ENCODE results near the gene TRIM25.
"Not testable (repeated sequence)": the region's sequence is repeated elsewhere in the genome, so short reads cannot be mapped to it uniquely, and the experiment has no call there.

The TRIM25 gene, protein sequence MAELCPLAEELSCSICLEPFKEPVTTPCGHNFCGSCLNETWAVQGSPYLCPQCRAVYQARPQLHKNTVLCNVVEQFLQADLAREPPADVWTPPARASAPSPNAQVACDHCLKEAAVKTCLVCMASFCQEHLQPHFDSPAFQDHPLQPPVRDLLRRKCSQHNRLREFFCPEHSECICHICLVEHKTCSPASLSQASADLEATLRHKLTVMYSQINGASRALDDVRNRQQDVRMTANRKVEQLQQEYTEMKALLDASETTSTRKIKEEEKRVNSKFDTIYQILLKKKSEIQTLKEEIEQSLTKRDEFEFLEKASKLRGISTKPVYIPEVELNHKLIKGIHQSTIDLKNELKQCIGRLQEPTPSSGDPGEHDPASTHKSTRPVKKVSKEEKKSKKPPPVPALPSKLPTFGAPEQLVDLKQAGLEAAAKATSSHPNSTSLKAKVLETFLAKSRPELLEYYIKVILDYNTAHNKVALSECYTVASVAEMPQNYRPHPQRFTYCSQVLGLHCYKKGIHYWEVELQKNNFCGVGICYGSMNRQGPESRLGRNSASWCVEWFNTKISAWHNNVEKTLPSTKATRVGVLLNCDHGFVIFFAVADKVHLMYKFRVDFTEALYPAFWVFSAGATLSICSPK

DNA sequence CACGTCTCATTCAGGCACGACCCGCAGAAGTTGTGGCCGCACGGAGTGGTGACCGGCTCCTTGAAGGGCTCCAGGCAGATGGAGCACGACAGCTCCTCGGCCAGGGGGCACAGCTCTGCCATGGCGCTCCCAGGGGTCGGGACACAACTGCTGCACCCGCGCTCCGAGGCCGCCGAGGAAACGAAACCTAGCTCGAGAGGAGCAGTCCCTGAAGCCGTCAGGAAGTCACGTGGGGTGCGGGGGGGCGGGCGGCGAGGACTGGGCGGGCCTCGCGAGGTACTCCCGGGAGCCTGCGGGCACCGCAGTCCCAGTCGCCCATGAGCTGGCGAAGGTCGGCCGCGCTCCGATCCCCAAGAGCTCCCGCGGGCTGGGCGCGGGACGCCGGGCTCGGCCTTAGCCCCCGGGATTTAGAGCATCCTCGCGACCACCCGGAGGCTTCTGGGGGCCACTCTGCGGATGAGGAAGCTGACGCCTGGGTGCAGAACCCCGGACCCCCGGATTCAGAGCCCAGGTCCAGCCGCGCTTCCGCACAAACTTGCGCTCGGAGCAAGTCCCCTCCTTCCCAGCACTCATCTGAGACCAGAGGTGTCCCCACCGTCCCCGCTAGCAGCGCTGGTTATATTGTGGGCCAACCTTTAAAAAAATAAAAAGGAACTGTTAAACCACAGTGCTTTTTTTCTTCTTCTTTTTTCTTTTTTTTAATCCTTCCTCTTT, at the start of gene TRIM25:
TSS of gene TRIM25 (minus strand) at position 183 of the 714 bp plus-strand sequence. CDS start at position 122, 61 bp downstream.
- no peak for FAIRE-seq

DNA sequence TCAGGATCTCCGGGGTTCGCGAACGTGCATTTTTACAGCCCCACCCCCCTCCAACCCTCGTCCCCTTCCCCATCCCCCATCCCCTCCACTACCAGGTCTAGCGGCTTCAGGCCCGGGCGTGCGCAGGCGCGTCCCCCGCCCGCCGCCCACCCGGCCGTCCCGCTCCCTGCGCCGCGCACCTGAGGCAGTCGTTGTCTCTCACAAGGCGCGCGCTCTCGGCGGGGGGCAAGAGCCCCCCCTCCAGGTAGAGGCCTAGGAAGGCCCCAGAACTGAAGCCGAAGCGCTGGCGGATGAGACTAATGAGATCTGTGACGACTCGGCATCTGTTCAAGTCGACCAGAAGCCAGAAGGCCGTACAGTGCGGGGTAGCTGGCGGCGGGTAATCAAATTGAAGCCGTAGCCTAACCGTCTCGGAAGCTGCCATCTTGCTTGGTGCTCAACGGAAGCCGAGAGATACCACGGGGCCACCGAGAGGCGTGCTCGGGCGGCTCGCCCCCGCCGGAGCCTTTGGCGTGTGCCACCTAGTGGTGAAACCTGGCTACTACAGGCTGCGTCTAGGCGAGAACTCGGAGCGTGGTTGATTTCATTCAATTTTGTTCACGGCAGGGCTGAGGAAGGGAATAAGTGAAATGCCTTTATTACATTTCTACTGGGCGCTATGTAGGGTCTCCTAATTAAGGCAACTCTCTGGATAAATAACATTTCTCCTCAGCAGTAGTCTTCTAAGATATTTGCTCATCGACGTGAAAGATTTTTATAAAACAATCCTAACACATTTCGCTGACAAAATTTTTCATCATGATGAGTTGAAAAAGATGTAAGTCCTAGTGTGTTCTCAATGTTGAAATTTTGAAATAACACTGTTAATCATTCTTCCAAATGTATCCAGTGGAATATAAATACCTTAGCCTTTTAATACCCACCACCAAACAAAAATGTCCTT, 47.0 kb upstream of the TRIM25 start, which contains the start of gene COIL:
TSS of gene COIL (minus strand) at position 455 of the 943 bp plus-strand sequence. CDS start at position 424, 31 bp downstream.
- no peak for FAIRE-seq

DNA sequence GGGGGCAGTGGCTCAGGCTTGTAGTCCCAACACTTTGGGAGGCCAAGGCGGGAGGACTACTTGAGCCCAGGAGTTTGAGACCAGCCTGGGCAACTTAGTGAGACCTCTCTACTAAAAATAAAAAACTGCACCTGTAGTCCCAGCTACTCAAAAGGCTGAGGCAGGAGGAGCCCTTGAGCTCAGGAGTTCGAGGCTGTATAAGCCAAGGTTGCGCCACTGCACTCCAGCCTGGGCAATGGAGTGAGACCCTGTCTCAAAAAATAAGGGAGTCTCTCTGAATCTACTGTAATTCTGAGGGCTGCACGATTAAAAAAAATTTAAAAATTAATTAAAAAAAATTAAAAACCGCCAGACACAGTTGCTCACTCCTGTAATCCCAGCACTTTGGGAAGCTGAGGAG, 43.1 kb upstream of the TRIM25 start:
- no peak for FAIRE-seq

DNA sequence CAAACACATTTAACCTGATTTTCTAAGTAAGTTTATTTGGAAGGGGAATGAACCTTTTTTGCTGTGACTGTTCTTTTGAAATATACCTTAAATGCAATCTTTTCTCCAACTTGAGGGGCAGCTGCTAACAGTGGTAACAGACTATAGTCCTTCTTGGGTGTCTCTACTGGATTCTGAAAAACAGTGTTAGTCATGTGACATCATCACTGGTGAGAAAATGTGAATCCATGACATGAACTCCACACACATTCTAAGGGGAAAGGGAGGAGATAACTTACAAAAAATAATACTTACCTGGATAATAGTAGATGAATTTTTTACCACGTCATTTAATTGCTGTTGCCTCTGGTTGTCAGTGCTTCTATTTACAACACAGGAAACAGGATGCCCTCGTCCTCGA, 35.7 kb upstream of the TRIM25 start:
- FAIRE-seq: no peak

GRCh38 chr17:56948491-56948890, 34.6 kb upstream of the TRIM25 start:
- no peak for FAIRE-seq

- no peak for FAIRE-seq
Measured at GRCh38 chr17:56947741-56948140, 33.9 kb upstream of the TRIM25 start.

GRCh38 chr17:56945938-56946505, 32.2 kb upstream of the TRIM25 start:
- FAIRE-seq: no peak

DNA sequence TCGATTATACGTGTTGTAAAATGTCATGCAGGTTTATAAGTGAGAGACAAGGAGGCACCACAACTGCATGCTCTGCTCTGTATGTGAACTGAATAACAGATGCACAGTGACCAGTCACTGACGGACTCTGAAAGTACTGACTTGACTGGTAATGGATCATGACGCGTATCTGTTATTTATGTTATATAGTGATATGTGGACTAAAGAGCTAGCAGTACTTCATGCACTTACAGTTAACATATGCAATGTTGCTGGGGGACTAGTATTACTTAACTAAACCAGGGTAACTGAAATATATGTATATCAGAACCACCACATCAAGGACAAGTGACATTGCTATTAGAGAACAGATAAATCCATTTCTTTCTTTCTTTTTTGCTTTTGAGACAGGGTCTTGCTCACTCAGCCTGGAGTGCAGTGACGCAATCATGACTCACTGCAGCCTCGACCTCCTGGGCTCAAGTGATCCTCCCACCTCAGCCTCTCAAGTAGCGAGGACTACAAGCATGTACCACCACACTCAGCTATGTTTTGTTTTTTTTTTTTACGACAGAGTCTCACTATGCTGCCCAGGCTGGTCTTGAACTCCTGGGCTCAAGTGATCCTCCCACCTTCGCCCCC, 29.8 kb upstream of the TRIM25 start:
- no peak for FAIRE-seq

GRCh38 chr17:56939869-56940484, 26.1 kb upstream of the TRIM25 start:
- FAIRE-seq: no peak

DNA sequence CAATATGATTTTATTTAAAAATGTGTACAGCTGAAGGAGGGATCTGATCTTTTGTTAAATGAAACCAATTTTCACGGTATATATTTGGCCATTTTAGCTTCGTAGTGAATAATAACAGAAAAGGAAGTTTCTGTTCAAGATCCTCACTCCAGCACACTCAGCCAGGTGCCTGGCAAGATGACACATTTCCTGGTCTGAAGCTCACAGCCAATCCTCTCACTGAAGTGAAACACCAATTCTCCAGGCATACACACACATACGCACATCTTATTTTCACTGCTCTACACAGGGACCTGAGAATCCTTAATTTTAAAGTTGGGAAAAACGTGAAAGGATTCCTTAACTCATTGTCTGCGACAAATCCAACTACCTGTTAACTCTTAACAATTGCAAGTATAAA, 24.4 kb upstream of the TRIM25 start:
- not testable (repeated sequence) for FAIRE-seq

GRCh38 chr17:56937687-56938086, 23.8 kb upstream of the TRIM25 start:
- FAIRE-seq: no peak

- no peak for FAIRE-seq
Measured at GRCh38 chr17:56936697-56937322, 23.0 kb upstream of the TRIM25 start.

DNA sequence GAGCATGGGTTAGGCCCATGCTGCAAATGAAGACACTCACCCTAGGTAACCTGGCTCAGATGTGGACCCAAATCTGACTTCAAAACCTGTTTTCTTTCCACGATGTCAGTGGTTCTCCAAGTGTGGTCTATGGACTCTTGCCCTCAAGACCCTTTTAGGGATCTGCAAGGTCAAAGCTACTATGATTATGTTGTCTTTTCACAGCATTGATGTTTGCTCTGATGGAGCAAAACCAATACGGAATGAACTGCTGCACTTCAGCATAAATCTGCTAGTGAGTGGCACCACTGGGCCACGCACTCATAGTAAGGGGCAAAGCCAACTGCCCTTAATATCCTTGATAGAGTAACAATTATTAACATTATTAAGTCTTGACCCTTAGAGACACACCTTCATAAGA, 21.6 kb upstream of the TRIM25 start:
- FAIRE-seq: no peak

- no peak for FAIRE-seq
Measured at GRCh38 chr17:56934280-56934679, 20.4 kb upstream of the TRIM25 start.

- FAIRE-seq: no peak
Measured at GRCh38 chr17:56933868-56934267, 20.0 kb upstream of the TRIM25 start.

- FAIRE-seq: no peak
Measured at GRCh38 chr17:56933151-56933745, 19.4 kb upstream of the TRIM25 start.

DNA sequence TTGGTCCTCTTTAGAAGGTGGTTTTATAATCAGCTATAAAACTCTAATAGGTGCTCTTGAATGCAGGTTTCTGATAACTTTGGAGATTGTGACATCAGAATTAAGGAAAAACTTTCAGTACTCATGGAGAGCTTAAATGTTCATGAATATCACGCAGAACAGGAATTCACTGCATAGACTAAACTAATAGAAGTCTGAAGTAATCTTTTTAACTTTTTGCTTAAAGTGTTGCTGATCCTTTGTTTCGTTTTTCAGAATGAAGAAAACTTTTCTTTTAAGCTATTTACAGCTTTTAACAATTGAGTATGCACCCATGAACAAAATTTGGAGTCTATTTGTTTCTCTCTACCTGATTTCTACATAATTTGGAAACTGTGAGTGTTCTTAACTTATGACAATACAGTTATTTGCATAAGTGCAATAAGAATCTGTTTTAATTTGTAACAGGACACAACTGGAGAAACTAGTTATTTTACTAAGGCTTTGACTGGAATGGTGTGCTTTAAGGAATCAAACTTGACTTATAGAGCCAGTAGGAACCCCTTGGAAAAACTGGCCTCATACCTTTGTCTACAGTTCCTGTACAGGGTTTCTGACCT, 17.0 kb upstream of the TRIM25 start:
- FAIRE-seq: no peak

DNA sequence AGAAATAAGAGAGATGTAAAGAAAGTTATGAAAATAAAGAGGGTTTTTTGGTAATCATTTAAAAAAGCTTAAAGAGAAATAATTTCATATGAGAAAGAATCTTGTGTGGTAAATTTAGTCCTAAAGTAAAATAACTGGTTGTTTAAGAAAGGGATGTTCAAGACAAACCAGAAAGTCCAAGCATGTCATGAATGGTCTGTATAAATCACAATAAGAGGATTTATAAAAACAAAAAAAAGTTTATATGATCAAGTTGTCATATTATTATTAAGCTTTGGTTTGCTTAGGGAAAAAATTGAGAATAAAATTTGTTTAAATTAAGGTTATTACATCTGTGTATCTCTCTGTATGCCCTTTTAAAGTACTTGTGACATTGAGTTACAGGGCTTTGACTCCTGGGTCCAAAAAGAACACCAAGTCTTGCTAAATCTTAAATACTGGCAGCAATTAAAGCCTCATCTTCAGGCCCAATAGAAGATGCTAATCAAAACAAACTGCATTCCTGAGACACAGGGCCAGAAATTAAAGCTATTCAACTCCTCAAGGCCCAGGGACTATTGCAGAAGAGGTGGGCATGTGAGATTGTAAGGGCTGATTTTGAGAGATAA, 15.6 kb upstream of the TRIM25 start:
- FAIRE-seq: peak; percentile 39

DNA sequence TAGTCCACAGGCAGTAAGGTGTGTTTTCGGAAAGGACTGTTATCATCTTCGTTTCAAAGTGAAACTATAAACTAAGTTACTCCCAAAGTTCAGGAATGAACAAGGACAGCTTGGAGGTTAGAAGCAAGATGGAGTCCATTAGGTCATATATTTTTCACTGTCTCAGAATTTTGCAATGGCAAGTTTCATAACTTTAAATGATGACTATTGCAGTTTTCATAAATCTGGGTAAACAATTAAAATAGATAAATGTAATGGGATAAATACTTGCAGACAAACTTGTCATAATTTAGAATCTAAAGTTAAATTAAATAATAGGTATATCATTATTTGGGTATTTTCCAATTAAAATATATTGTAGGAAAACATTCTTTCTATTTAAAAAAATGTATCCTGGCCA, 14.7 kb upstream of the TRIM25 start:
- no peak for FAIRE-seq
